ENCODE measurements around the gene STX8.
A peak's percentile ranks its signal among the peaks of the same experiment; 100 is the strongest.

The STX8 gene

GRCh38 chr17:9292561-9292941 lies 283.1 kb downstream of the STX8 start:
- no peak for DNase-seq (ENCODE audit: low read depth)

- no peak for DNase-seq (ENCODE audit: low read depth)
Observed at GRCh38 chr17:9291912-9292560, 283.6 kb downstream of the STX8 start.

- no peak for DNase-seq (ENCODE audit: low read depth)
Observed at GRCh38 chr17:9290226-9290613, 285.4 kb downstream of the STX8 start.

- DNase-seq (ENCODE audit: low read depth): no peak
Observed at GRCh38 chr17:9287306-9287705, 288.3 kb downstream of the STX8 start.

- DNase-seq (ENCODE audit: low read depth): no peak
Observed at GRCh38 chr17:9286434-9286833, 289.2 kb downstream of the STX8 start.

GRCh38 chr17:9285602-9286427 lies 289.8 kb downstream of the STX8 start:
- peak; percentile 66 for DNase-seq (ENCODE audit: low read depth)

- DNase-seq (ENCODE audit: low read depth): no peak
Observed at GRCh38 chr17:9284884-9285283, 290.7 kb downstream of the STX8 start.

GRCh38 chr17:9283909-9284308 lies 291.7 kb downstream of the STX8 start:
- DNase-seq (ENCODE audit: low read depth): no peak

- DNase-seq (ENCODE audit: low read depth): no peak
Observed at GRCh38 chr17:9279893-9280292, 295.7 kb downstream of the STX8 start.

- no peak for DNase-seq (ENCODE audit: low read depth)
Observed at GRCh38 chr17:9274973-9275372, 300.6 kb downstream of the STX8 start.

GRCh38 chr17:9273428-9274391 lies 301.9 kb downstream of the STX8 start:
- DNase-seq (ENCODE audit: low read depth): no peak

GRCh38 chr17:9272501-9273200 lies 303.0 kb downstream of the STX8 start:
- DNase-seq (ENCODE audit: low read depth): no peak

GRCh38 chr17:9271989-9272388 lies 303.6 kb downstream of the STX8 start:
- DNase-seq (ENCODE audit: low read depth): no peak

GRCh38 chr17:9270921-9271320 lies 304.7 kb downstream of the STX8 start:
- no peak for DNase-seq (ENCODE audit: low read depth)

- DNase-seq (ENCODE audit: low read depth): no peak
Observed at GRCh38 chr17:9269350-9270035, 306.1 kb downstream of the STX8 start.

- no peak for DNase-seq (ENCODE audit: low read depth)
Observed at GRCh38 chr17:9268546-9268945, 307.1 kb downstream of the STX8 start.

- DNase-seq (ENCODE audit: low read depth): no peak
Observed at GRCh38 chr17:9266697-9267117, 308.9 kb downstream of the STX8 start.

GRCh38 chr17:9266031-9266680 lies 309.5 kb downstream of the STX8 start:
- no peak for DNase-seq (ENCODE audit: low read depth)

- no peak for DNase-seq (ENCODE audit: low read depth)
Observed at GRCh38 chr17:9261081-9262012, 314.3 kb downstream of the STX8 start.

- no peak for DNase-seq (ENCODE audit: low read depth)
Observed at GRCh38 chr17:9259419-9259818, 316.2 kb downstream of the STX8 start.
